ENCODE measurements around the gene PUM2.
"Not testable (repeated sequence)": the region's sequence is repeated elsewhere in the genome, so short reads cannot be mapped to it uniquely, and the experiment has no call there.

GRCh38 chr2:20240291-20240690, 110.4 kb downstream of the PUM2 start:
- TF ChIP-seq, protein P1, sequence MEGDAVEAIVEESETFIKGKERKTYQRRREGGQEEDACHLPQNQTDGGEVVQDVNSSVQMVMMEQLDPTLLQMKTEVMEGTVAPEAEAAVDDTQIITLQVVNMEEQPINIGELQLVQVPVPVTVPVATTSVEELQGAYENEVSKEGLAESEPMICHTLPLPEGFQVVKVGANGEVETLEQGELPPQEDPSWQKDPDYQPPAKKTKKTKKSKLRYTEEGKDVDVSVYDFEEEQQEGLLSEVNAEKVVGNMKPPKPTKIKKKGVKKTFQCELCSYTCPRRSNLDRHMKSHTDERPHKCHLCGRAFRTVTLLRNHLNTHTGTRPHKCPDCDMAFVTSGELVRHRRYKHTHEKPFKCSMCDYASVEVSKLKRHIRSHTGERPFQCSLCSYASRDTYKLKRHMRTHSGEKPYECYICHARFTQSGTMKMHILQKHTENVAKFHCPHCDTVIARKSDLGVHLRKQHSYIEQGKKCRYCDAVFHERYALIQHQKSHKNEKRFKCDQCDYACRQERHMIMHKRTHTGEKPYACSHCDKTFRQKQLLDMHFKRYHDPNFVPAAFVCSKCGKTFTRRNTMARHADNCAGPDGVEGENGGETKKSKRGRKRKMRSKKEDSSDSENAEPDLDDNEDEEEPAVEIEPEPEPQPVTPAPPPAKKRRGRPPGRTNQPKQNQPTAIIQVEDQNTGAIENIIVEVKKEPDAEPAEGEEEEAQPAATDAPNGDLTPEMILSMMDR (IDR thresholded peaks at IDR 0.05) = not testable (repeated sequence)
- TF ChIP-seq, protein P2, sequence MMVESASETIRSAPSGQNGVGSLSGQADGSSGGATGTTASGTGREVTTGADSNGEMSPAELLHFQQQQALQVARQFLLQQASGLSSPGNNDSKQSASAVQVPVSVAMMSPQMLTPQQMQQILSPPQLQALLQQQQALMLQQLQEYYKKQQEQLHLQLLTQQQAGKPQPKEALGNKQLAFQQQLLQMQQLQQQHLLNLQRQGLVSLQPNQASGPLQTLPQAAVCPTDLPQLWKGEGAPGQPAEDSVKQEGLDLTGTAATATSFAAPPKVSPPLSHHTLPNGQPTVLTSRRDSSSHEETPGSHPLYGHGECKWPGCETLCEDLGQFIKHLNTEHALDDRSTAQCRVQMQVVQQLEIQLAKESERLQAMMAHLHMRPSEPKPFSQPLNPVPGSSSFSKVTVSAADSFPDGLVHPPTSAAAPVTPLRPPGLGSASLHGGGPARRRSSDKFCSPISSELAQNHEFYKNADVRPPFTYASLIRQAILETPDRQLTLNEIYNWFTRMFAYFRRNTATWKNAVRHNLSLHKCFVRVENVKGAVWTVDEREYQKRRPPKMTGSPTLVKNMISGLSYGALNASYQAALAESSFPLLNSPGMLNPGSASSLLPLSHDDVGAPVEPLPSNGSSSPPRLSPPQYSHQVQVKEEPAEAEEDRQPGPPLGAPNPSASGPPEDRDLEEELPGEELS (CRISPR knock-in tag; IDR thresholded peaks at IDR 0.05) = not testable (repeated sequence)
- not testable (repeated sequence) for TF ChIP-seq ZBTB21 (CRISPR knock-in tag; IDR thresholded peaks at IDR 0.05; ENCODE audit: borderline replicate concordance); CREB1 (CRISPR knock-in tag; IDR thresholded peaks at IDR 0.05); MAX (CRISPR knock-in tag; IDR thresholded peaks at IDR 0.05); ZNF263 (CRISPR knock-in tag; IDR thresholded peaks at IDR 0.05; ENCODE audit: low read depth); PRDM15 (CRISPR knock-in tag; IDR thresholded peaks at IDR 0.05); SMAD4 (CRISPR knock-in tag; IDR thresholded peaks at IDR 0.05); SP1 (CRISPR knock-in tag; conservative IDR thresholded peaks at IDR 0.05); FOXJ3 (CRISPR knock-in tag; IDR thresholded peaks at IDR 0.05; ENCODE audit: borderline replicate concordance); ATF6 (CRISPR knock-in tag; IDR thresholded peaks at IDR 0.05); TEAD1 (CRISPR knock-in tag; IDR thresholded peaks at IDR 0.05); E2F1 (CRISPR knock-in tag; IDR thresholded peaks at IDR 0.05); JAZF1 (CRISPR knock-in tag; IDR thresholded peaks at IDR 0.05)
